DLD1 (cell line): ENCODE data around the gene ZSWIM8.

Source experiments
- in situ Hi-C: cut with HindIII; loops from 2 replicates; pipeline ENCODE4 v1.10.0; 2017; ENCODE audit warnings: low sequenced_read_pairs

ZSWIM8 gene

GRCh38 chr10:73840056-73840402 lies 54.6 kb downstream of the ZSWIM8 start:
- in situ Hi-C loops: no loop called here

GRCh38 chr10:73840403-73841060 lies 55.1 kb downstream of the ZSWIM8 start:
- in situ Hi-C loops: no loop called here

- in situ Hi-C loops: no loop called here
These were observed 55.6 kb downstream of the ZSWIM8 start for GRCh38 chr10:73841061-73841421.

- in situ Hi-C loops: no loop called here
These were observed 56.3 kb downstream of the ZSWIM8 start for GRCh38 chr10:73841526-73842285.

GRCh38 chr10:73842349-73842748 lies 56.9 kb downstream of the ZSWIM8 start:
- in situ Hi-C loops: no loop called here

- in situ Hi-C loops: no loop called here
These were observed 57.9 kb downstream of the ZSWIM8 start for GRCh38 chr10:73843261-73843660.

- in situ Hi-C loops: no loop called here
These were observed 61.6 kb downstream of the ZSWIM8 start for GRCh38 chr10:73847031-73847430.

- in situ Hi-C loops: no loop called here
These were observed 63.5 kb downstream of the ZSWIM8 start for GRCh38 chr10:73848821-73849489.

GRCh38 chr10:73850211-73850610 lies 64.8 kb downstream of the ZSWIM8 start:
- in situ Hi-C loops: no loop called here

GRCh38 chr10:73850863-73851461 lies 65.6 kb downstream of the ZSWIM8 start:
- in situ Hi-C loops: no loop called here
